Measurements from ENCODE around the gene PLD4. TPM values are rescaled to one million over a fixed set of nuclear protein-coding genes. Genes with fewer than 3 reads are reported as not detected.
"Not testable (repeated sequence)": the region's sequence is repeated elsewhere in the genome, so short reads cannot be mapped to it uniquely, and the experiment has no call there.

PLD4 gene
- not detected in 2 replicates for total RNA-seq

- DNase-seq (ENCODE audit: extremely low read depth, low read depth, low spot score): no peak
Measured at GRCh38 chr14:104924421-104925213, at the start of gene PLD4. Gene PLD4, plus strand, starts transcription at chr14:104924879. Its CDS starts 2,262 bp downstream, at chr14:104927141.

GRCh38 chr14:104875412-104875751 is 49.3 kb upstream of the PLD4 start:
- no peak for DNase-seq (ENCODE audit: extremely low read depth, low read depth, low spot score)

- no peak for DNase-seq (ENCODE audit: extremely low read depth, low read depth, low spot score)
Measured at GRCh38 chr14:104875811-104876210, 48.9 kb upstream of the PLD4 start.

- no peak for DNase-seq (ENCODE audit: extremely low read depth, low read depth, low spot score)
Measured at GRCh38 chr14:104876251-104876699, 48.4 kb upstream of the PLD4 start.

GRCh38 chr14:104877066-104877805 is 47.4 kb upstream of the PLD4 start:
- no peak for DNase-seq (ENCODE audit: extremely low read depth, low read depth, low spot score)

GRCh38 chr14:104877806-104878550 is 46.7 kb upstream of the PLD4 start:
- no peak for DNase-seq (ENCODE audit: extremely low read depth, low read depth, low spot score)

GRCh38 chr14:104878582-104878981 is 46.1 kb upstream of the PLD4 start:
- no peak for DNase-seq (ENCODE audit: extremely low read depth, low read depth, low spot score)

- no peak for DNase-seq (ENCODE audit: extremely low read depth, low read depth, low spot score)
Measured at GRCh38 chr14:104879201-104879982, 45.3 kb upstream of the PLD4 start.

- no peak for DNase-seq (ENCODE audit: extremely low read depth, low read depth, low spot score)
Measured at GRCh38 chr14:104879983-104880565, 44.6 kb upstream of the PLD4 start.

- DNase-seq (ENCODE audit: extremely low read depth, low read depth, low spot score): no peak
Measured at GRCh38 chr14:104880584-104881210, 44.0 kb upstream of the PLD4 start.

GRCh38 chr14:104881369-104881979 is 43.2 kb upstream of the PLD4 start:
- no peak for DNase-seq (ENCODE audit: extremely low read depth, low read depth, low spot score)

GRCh38 chr14:104882325-104882973 is 42.2 kb upstream of the PLD4 start:
- no peak for DNase-seq (ENCODE audit: extremely low read depth, low read depth, low spot score)

GRCh38 chr14:104882991-104883660 is 41.6 kb upstream of the PLD4 start:
- no peak for DNase-seq (ENCODE audit: extremely low read depth, low read depth, low spot score)

GRCh38 chr14:104883681-104884361 is 40.9 kb upstream of the PLD4 start:
- DNase-seq (ENCODE audit: extremely low read depth, low read depth, low spot score): no peak

GRCh38 chr14:104884381-104884780 is 40.3 kb upstream of the PLD4 start:
- DNase-seq (ENCODE audit: extremely low read depth, low read depth, low spot score): not testable (repeated sequence)

- no peak for DNase-seq (ENCODE audit: extremely low read depth, low read depth, low spot score)
Measured at GRCh38 chr14:104885031-104885972, 39.4 kb upstream of the PLD4 start.

Data from glomerular endothelial cell (primary cell).